Uterus (tissue), 2 donors: ENCODE results near the gene CCSER1.

Experiments
- POLR2A ChIP-seq, 2 donors: fragments of 450-650 bp; IDR thresholded peaks; one replicate each; pipeline ENCODE4 v1.6.1; 2016; ENCODE audit warnings: antibody characterized with exemption in 2 of 2, mild to moderate bottlenecking in 1 of 2, moderate library complexity in 1 of 2
- TF ChIP-seq, protein P1 (sequence below), 4 experiments: fragments of 200-600 bp in 2 of 4; fragments of 450-650 bp in 2 of 4; sonication (generic) in 2 of 4; IDR thresholded peaks; one replicate each; pipeline ENCODE4 v1.5.1; 2016 to 2019; ENCODE audit warnings: antibody characterized with exemption in 4 of 4, mild to moderate bottlenecking in 2 of 4, moderate library complexity in 1 of 4

DNA sequence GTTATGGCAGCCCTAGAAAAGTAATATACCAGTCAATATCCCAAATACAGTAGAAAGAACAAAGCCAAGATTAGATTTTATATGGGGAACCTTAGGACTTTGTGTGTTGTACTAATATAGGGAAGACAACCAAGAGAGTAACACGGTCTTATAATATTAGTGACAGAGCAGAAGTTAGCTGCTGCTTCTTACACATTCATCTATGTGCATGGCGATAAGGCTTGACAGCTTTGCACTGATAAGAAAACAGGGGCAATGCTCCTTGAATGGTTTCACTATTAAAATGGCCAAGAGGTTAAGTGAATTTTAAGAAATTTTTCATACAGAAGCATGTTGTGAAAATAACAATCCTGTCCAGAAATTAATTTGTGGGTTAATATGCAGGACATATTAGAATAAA is 521.6 kb downstream of the CCSER1 start:
- no peak for TF ChIP-seq POLR2A (IDR thresholded peaks at IDR 0.05)
- TF ChIP-seq, protein P1, sequence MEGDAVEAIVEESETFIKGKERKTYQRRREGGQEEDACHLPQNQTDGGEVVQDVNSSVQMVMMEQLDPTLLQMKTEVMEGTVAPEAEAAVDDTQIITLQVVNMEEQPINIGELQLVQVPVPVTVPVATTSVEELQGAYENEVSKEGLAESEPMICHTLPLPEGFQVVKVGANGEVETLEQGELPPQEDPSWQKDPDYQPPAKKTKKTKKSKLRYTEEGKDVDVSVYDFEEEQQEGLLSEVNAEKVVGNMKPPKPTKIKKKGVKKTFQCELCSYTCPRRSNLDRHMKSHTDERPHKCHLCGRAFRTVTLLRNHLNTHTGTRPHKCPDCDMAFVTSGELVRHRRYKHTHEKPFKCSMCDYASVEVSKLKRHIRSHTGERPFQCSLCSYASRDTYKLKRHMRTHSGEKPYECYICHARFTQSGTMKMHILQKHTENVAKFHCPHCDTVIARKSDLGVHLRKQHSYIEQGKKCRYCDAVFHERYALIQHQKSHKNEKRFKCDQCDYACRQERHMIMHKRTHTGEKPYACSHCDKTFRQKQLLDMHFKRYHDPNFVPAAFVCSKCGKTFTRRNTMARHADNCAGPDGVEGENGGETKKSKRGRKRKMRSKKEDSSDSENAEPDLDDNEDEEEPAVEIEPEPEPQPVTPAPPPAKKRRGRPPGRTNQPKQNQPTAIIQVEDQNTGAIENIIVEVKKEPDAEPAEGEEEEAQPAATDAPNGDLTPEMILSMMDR (IDR thresholded peaks at IDR 0.05): no peak
